Kidney epithelial cell (primary cell): Measurements from ENCODE around the gene IL4R. TPM values are rescaled to one million over a fixed set of nuclear protein-coding genes. Genes with fewer than 3 reads are reported as not detected.

Source experiments
- DNase-seq: peaks from one replicate; pipeline ENCODE4 v3.0.0-alpha.2; 2010; ENCODE audit warnings: low read depth
- H3K27me3 ChIP-seq: 2 replicates; pipeline ENCODE4 v1.6.0; 2011; ENCODE audit warnings: low read length; ENCODE audit not compliant: control insufficient read depth, insufficient read depth
- H3K36me3 ChIP-seq: 2 replicates; pipeline ENCODE4 v1.5.1; 2011; ENCODE audit warnings: low read length; ENCODE audit not compliant: control insufficient read depth, insufficient read depth
- H3K4me3 ChIP-seq: 2 replicates; pipeline ENCODE4 v1.5.1; 2011; ENCODE audit warnings: low read depth, mild to moderate bottlenecking, control low read depth, low read length
- CTCF ChIP-seq: IDR thresholded peaks from 2 replicates; pipeline ENCODE4 v1.5.1; 2011; ENCODE audit warnings: mild to moderate bottlenecking, moderate library complexity, low read length, control low read depth, inconsistent platforms; ENCODE audit not compliant: insufficient read depth, poor library complexity, severe bottlenecking
- total RNA-seq: library from RNA; depleted of rRNA; stranded (reverse); fragments of >200 nt; gene quantifications from 2 replicates; pipeline ENCODE4 v1.2.3, GENCODE V29; 2015

Gene IL4R
- total RNA-seq, 1 donor from 2014 or later: 52.1 TPM

- H3K27me3 ChIP-seq: no peaks in the 10 kb centered on the region
- no peaks in the 10 kb centered on the region for H3K36me3 ChIP-seq
- DNase-seq: no peak
- no peak overlapping the region for H3K4me3 ChIP-seq
- no peak for TF ChIP-seq CTCF
Measured at GRCh38 chr16:27310576-27311447, 3.0 kb upstream of the IL4R start.

- H3K36me3 ChIP-seq: no peaks in the 10 kb centered on the region
- H3K27me3 ChIP-seq: no peaks in the 10 kb centered on the region
- H3K4me3 ChIP-seq: no peak overlapping the region
- no peak for DNase-seq
- TF ChIP-seq CTCF: no peak
Measured at GRCh38 chr16:27311448-27311830, 2.3 kb upstream of the IL4R start.

GRCh38 chr16:27311897-27312303 is 1.9 kb upstream of the IL4R start:
- no peak overlapping the region for H3K4me3 ChIP-seq
- H3K27me3 ChIP-seq: no peaks in the 10 kb centered on the region
- TF ChIP-seq CTCF: no peak
- no peak for DNase-seq
- no peaks in the 10 kb centered on the region for H3K36me3 ChIP-seq

GRCh38 chr16:27312580-27313421 is 973 bp upstream of the IL4R start:
- no peak for TF ChIP-seq CTCF
- Histone ChIP-seq H3K4me3 (peak overlapping the region; percentile 80), H3K27me3 (no peaks in the 10 kb centered on the region), H3K36me3 (no peaks in the 10 kb centered on the region)
- no peak for DNase-seq

GRCh38 chr16:27314161-27314723 is 468 bp downstream of the IL4R start:
- Histone ChIP-seq H3K4me3 (peak overlapping the region; percentile 80), H3K36me3 (no peaks in the 10 kb centered on the region), H3K27me3 (no peaks in the 10 kb centered on the region)
- no peak for TF ChIP-seq CTCF
- DNase-seq: peak; percentile 61
